ENCODE results near the gene MDH1B.

GRCh38 chr2:206774871-206775270 lies 9.7 kb upstream of the MDH1B start:
- TF ChIP-seq ZNF274 (IDR thresholded peaks at IDR 0.05; ENCODE audit: low read depth, low read length) (no peak), YY1 (IDR thresholded peaks at IDR 0.05; ENCODE audit: insufficient read depth, insufficient read length) (no peak), SUZ12 (IDR thresholded peaks at IDR 0.05; ENCODE audit: extremely low read depth, insufficient read depth, insufficient read length) (no peak)

Data from NT2/D1 (cell line).